Activated naive CD8-positive, alpha-beta T cell treated with anti-CD3 and anti-CD28 coated beads, Interleukin-2, amount 10 ng/mL, durations not matched to agents 7 days and 5 days (primary cell): ENCODE measurements around the gene CDK11A. TPM values are rescaled to one million over a fixed set of nuclear protein-coding genes. Genes with fewer than 3 reads are reported as not detected.
A peak's percentile ranks its signal among the peaks of the same experiment; 100 is the strongest.
"Not testable (repeated sequence)": the region's sequence is repeated elsewhere in the genome, so short reads cannot be mapped to it uniquely, and the experiment has no call there.

Experiments
- ATAC-seq: fragments of 150-1000 bp; cut with Tn5 transposase; one replicate; pipeline ENCODE4 v1.10.0; 2021; ENCODE audit warnings: low read depth, moderate library complexity
- POLR2A ChIA-PET: fragments of 350-600 bp; sonication (Branson Sonifier 250); formaldehyde crosslinking; loops from one replicate; lab custom pipeline; 2021; ENCODE audit warnings: antibody characterized with exemption; lab: Charles Lee
- DNase-seq: peaks from one replicate; pipeline ENCODE4 v3.0.0; 2021
- H3K27ac Mint-ChIP-seq: one replicate; pipeline ENCODE4 v1.8.0; 2022; ENCODE audit warnings: mild to moderate bottlenecking, mixed read lengths
- H3K27me3 Mint-ChIP-seq: one replicate; pipeline ENCODE4 v1.8.0; 2022; ENCODE audit warnings: mild to moderate bottlenecking, moderate library complexity, mixed read lengths
- H3K36me3 Mint-ChIP-seq: one replicate; pipeline ENCODE4 v1.8.0; 2021; ENCODE audit warnings: mild to moderate bottlenecking, mixed read lengths
- H3K4me1 Mint-ChIP-seq: one replicate; pipeline ENCODE4 v1.8.0; 2021; ENCODE audit warnings: mixed read lengths
- H3K4me3 Mint-ChIP-seq: one replicate; pipeline ENCODE4 v1.8.0; 2022; ENCODE audit warnings: mild to moderate bottlenecking, moderate library complexity, mixed read lengths
- H3K9me3 Mint-ChIP-seq: one replicate; pipeline ENCODE4 v1.8.0; 2021; ENCODE audit warnings: mixed read lengths
- total RNA-seq, 2 experiments: library from RNA; stranded (reverse); gene quantifications; one replicate each; pipeline ENCODE4 v1.2.3, GENCODE V29; 2021

Gene CDK11A
- total RNA-seq, 2 experiments from 2014 or later: 104 to 106 TPM

DNA sequence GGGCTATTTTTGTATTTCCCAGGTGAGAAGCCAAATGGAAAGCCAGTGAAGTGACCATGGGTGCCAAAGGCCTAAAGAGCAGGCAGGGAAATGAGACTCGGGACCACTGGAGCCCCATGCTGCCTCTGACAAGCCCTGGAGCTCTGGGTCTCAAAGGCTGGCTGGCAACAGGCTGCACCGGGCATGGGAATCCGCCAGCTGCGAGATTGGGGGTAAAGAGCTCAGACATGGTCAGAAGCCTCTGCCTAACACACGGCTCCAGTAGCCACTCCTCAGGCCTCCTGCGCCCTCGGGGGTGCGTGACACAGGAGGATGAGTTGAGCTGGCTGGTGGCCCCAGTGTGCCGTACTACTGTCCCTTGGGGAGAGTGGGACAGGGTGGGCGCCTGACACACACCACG lies 59.8 kb downstream of the CDK11A start:
- POLR2A ChIA-PET, H3K4me3 Mint-ChIP-seq, DNase-seq, H3K9me3 Mint-ChIP-seq, H3K27me3 Mint-ChIP-seq, H3K36me3 Mint-ChIP-seq, H3K4me1 Mint-ChIP-seq, ATAC-seq, H3K27ac Mint-ChIP-seq: not testable (repeated sequence)

GRCh38 chr1:1662830-1663560 lies 61.2 kb downstream of the CDK11A start:
- POLR2A ChIA-PET, DNase-seq, H3K9me3 Mint-ChIP-seq, H3K4me1 Mint-ChIP-seq, H3K27me3 Mint-ChIP-seq, H3K4me3 Mint-ChIP-seq, ATAC-seq, H3K36me3 Mint-ChIP-seq: not testable (repeated sequence)
- H3K27ac Mint-ChIP-seq: peak overlapping the region; percentile 60

GRCh38 chr1:1662392-1662791 lies 61.8 kb downstream of the CDK11A start:
- DNase-seq, ATAC-seq, H3K4me3 Mint-ChIP-seq, H3K27me3 Mint-ChIP-seq, H3K9me3 Mint-ChIP-seq, H3K4me1 Mint-ChIP-seq, POLR2A ChIA-PET, H3K27ac Mint-ChIP-seq, H3K36me3 Mint-ChIP-seq: not testable (repeated sequence)

DNA sequence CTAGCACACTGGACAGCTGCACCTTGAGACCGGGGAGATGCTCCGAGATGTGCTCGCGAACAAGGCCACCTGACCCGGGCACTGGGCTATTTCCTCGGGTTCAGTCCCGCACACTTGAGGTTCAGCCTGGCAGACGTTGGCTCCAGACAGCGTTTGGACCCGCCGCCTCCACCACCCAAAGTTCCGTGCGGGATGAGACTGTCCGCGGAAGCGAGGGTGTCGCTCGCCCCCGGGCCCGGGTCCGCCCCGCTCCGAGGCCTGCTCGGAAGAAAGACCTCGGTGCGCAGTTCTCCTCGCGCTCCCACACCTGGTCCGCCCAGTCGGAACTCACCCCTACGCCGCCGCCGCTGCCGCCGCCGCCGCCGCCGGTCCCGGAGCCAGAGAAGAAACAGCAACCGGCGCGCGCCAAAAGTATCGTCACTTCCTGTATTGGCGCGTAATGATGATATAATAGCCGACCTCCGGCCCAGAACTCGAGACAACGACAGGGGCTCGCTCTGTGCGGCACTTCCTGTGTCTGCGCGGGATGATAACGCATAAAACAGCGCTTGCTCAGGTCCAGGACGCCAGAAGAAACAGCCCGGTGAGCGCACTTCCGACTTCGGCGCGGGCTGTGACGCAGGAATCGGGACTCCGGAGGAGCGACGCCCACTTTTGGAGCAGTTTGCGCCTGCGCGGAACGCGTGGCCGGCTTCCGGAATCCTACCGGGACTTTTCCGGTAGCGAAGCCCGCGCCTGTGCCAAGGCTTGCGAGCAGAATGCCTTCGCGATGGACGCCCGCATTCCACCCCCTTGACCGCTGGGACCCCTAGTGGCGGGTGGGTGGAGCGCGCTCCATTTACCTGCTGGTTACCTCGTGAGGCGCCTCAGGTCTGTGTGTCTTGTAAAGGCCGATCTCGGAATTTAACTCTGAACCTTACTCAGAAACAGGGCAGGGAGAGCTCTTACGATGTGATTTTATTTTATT lies 65.3 kb downstream of the CDK11A start, which contains the start of gene CDK11B:
CDK11B (minus strand) TSS at position 422 of the 967 bp plus-strand sequence. CDS start 1,519 bp downstream, outside the sequence.
- H3K36me3 Mint-ChIP-seq, H3K4me1 Mint-ChIP-seq, POLR2A ChIA-PET, H3K9me3 Mint-ChIP-seq, H3K27me3 Mint-ChIP-seq: not testable (repeated sequence)
- ATAC-seq (peak; percentile 96), DNase-seq (peak; percentile 94)
- Mint-ChIP-seq H3K27ac (peak within 1 kb of the TSS; percentile 98), H3K4me3 (peak within 1 kb of the TSS; percentile 97)

Other genes starting within 250 kb of the CDK11A start
- 10 to 100 TPM; 32.6 to 33.6 TPM for gene ATAD3A, start 212.2 kb downstream of the CDK11A start, total RNA-seq
- 1 to 10 TPM; 1.2 to 1.9 TPM for gene TMEM240, start 183.7 kb downstream of the CDK11A start, total RNA-seq
- gene SSU72, start 149.5 kb downstream of the CDK11A start, total RNA-seq: 100 to 1,000 TPM; 118 TPM
- gene FNDC10, start 124.2 kb downstream of the CDK11A start, total RNA-seq: 1 to 10 TPM; 4.4 to 4.6 TPM
- gene MIB2, start 108.9 kb downstream of the CDK11A start, total RNA-seq: 10 to 100 TPM; 72.6 to 75.2 TPM
- gene MMP23B, start 92.2 kb downstream of the CDK11A start, total RNA-seq: 1 to 10 TPM; 5.2 to 6.7 TPM
- 10 to 100 TPM; 40.8 to 42.3 TPM for gene CDK11B, start 65.4 kb downstream of the CDK11A start, total RNA-seq
- 10 to 100 TPM; 75.3 to 77.0 TPM for gene SLC35E2B, start 31.6 kb downstream of the CDK11A start, total RNA-seq
- 10 to 100 TPM; 69.7 to 74.3 TPM for gene NADK, start 54.1 kb upstream of the CDK11A start, total RNA-seq
- 100 to 1,000 TPM; 353 to 372 TPM for gene GNB1, start 166.7 kb upstream of the CDK11A start, total RNA-seq
- under 1 TPM in 1 of 2 experiments, not detected in 1; 0.82 TPM for gene CALML6, start 190.9 kb upstream of the CDK11A start, total RNA-seq
- gene TMEM52, start 194.9 kb upstream of the CDK11A start, total RNA-seq: not detected